Keratinocyte (primary cell): ENCODE results near the gene TMPRSS4.

Experiments
- CTCF ChIP-seq, 3 experiments: IDR thresholded peaks in 1 of 3; conservative IDR thresholded peaks in 1 of 3; optimal IDR thresholded peaks in 1 of 3; 2 replicates in 2 of 3; 3 replicates in 1 of 3; pipeline versions ENCODE3 to v1.5.1; 2011; ENCODE audit warnings: low read length in 3 of 3, mild to moderate bottlenecking in 3 of 3, moderate library complexity in 2 of 3, control low read depth in 1 of 3, inconsistent platforms in 1 of 3; ENCODE audit not compliant: insufficient read depth in 2 of 3; ENCODE audit errors: extremely low read depth in 1 of 3
- EZH2 ChIP-seq: IDR thresholded peaks from one replicate; pipeline ENCODE4 v1.6.1; 2012; ENCODE audit warnings: inconsistent platforms, mild to moderate bottlenecking, low read length, moderate library complexity

- TF ChIP-seq CTCF (optimal IDR thresholded peaks at IDR 0.05 in 1 of 3, IDR thresholded peaks at IDR 0.05 in 1 of 3, conservative IDR thresholded peaks at IDR 0.05 in 1 of 3; ENCODE audit: extremely low read depth in 1 of 3, insufficient read depth in 2 of 3, low read length in 3 of 3), result no peak
- no peak for TF ChIP-seq EZH2
Observed at GRCh38 chr11:118108513-118108912, 31.6 kb downstream of the TMPRSS4 start.
